HepG2 (cell line): ENCODE data around the gene AGAP3. TPM values are rescaled to one million over a fixed set of nuclear protein-coding genes. Genes with fewer than 3 reads are reported as not detected.

ENCODE experiments used
- DNMT1 ChIP-seq: sonication (generic); formaldehyde crosslinking; IDR thresholded peaks from 2 replicates; pipeline ENCODE4 v1.5.1; 2020; ENCODE audit warnings: mild to moderate bottlenecking, missing genetic modification reagents
- EP300 ChIP-seq, 3 experiments: sonication (generic) in 1 of 3; formaldehyde crosslinking in 1 of 3; IDR thresholded peaks; 2 replicates each; pipeline versions ENCODE4 v1.5.1 to v1.6.1; 2011 to 2020; ENCODE audit warnings: low read depth in 2 of 3, low read length in 2 of 3, borderline replicate concordance in 1 of 3, improper control_type of control experiment in 1 of 3, mild to moderate bottlenecking in 1 of 3, missing genetic modification reagents in 1 of 3, moderate library complexity in 1 of 3
- GZF1 ChIP-seq: sonication (generic); formaldehyde crosslinking; IDR thresholded peaks from 2 replicates; pipeline ENCODE4 v1.5.1; 2020; ENCODE audit warnings: mild to moderate bottlenecking, missing genetic modification reagents
- HNRNPUL1 ChIP-seq: fragments of 200-400 bp; formaldehyde crosslinking; IDR thresholded peaks from 2 replicates; pipeline ENCODE4 v1.6.1; 2017; ENCODE audit warnings: low read depth, mild to moderate bottlenecking, low read length, moderate library complexity
- MBD4 ChIP-seq: IDR thresholded peaks from 2 replicates; pipeline ENCODE4 v1.6.1; 2012; ENCODE audit warnings: low read length, inconsistent platforms, borderline replicate concordance
- MXD4 ChIP-seq: IDR thresholded peaks from 2 replicates; pipeline ENCODE4 v1.6.1; 2016; ENCODE audit warnings: mild to moderate bottlenecking, missing biosample characterization, missing genetic modification reagents
- NFIC ChIP-seq: IDR thresholded peaks from 2 replicates; pipeline ENCODE4 v1.6.1; 2012; ENCODE audit warnings: mild to moderate bottlenecking, low read length, inconsistent platforms
- PCBP1 ChIP-seq: fragments of 200-400 bp; formaldehyde crosslinking; IDR thresholded peaks from 2 replicates; pipeline ENCODE4 v1.6.1; 2017; ENCODE audit warnings: mild to moderate bottlenecking, low read depth, low read length, borderline replicate concordance
- PCBP2 ChIP-seq: fragments of 200-400 bp; formaldehyde crosslinking; optimal IDR thresholded peaks from 2 replicates; pipeline ENCODE3; 2018; ENCODE audit warnings: low read length, low read depth; ENCODE audit not compliant: poor library complexity, severe bottlenecking
- RXRB ChIP-seq: IDR thresholded peaks from 2 replicates; pipeline ENCODE4 v1.6.1; 2016; ENCODE audit warnings: borderline replicate concordance, missing genetic modification reagents, missing compliant biosample characterization
- SRSF4 ChIP-seq: fragments of 200-400 bp; formaldehyde crosslinking; IDR thresholded peaks from one replicate; pipeline ENCODE4 v1.6.1; 2018; ENCODE audit warnings: mild to moderate bottlenecking, low read depth, low read length, moderate library complexity; ENCODE audit not compliant: poor library complexity, severe bottlenecking
- ZC3H4 ChIP-seq: sonication (generic); formaldehyde crosslinking; IDR thresholded peaks from 2 replicates; pipeline ENCODE4 v1.4.0; 2020; ENCODE audit warnings: missing genetic modification reagents, borderline replicate concordance
- ZIK1 ChIP-seq: sonication (generic); formaldehyde crosslinking; IDR thresholded peaks from 2 replicates; pipeline ENCODE4 v1.5.0; 2020; ENCODE audit warnings: mild to moderate bottlenecking, low read depth, missing genetic modification reagents, borderline replicate concordance
- ZNF101 ChIP-seq: sonication (generic); formaldehyde crosslinking; IDR thresholded peaks from 2 replicates; pipeline ENCODE4 v1.4.0; 2020; ENCODE audit warnings: mild to moderate bottlenecking, low read depth, missing genetic modification reagents, borderline replicate concordance
- ZNF274 ChIP-seq: sonication (generic); formaldehyde crosslinking; IDR thresholded peaks from 2 replicates; pipeline ENCODE4 v1.5.1; 2020; ENCODE audit warnings: mild to moderate bottlenecking, missing genetic modification reagents
- ZNF282 ChIP-seq: fragments of 450-650 bp; IDR thresholded peaks from 2 replicates; pipeline ENCODE4 v1.6.1; 2018; ENCODE audit not compliant: partially characterized antibody
- ZNF350 ChIP-seq: sonication (generic); formaldehyde crosslinking; IDR thresholded peaks from 2 replicates; pipeline ENCODE4 v1.4.0; 2020; ENCODE audit warnings: mild to moderate bottlenecking, low read depth, missing genetic modification reagents, borderline replicate concordance
- ZNF460 ChIP-seq: sonication (generic); formaldehyde crosslinking; IDR thresholded peaks from 2 replicates; pipeline ENCODE4 v1.5.1; 2020; ENCODE audit warnings: missing genetic modification reagents, mild to moderate bottlenecking, borderline replicate concordance
- ZNF879 ChIP-seq: sonication (generic); formaldehyde crosslinking; IDR thresholded peaks from 2 replicates; pipeline ENCODE4 v1.8.1; 2023; ENCODE audit warnings: missing genetic modification reagents
- polyA plus RNA-seq, 8 experiments: library from polyadenylated mRNA; depleted of rRNA in 3 of 8; stranded (reverse) in 7 of 8; unstranded in 1 of 8; fragments of >200 nt; fragmentation: Illumina TruSeq in 4 of 8; extraction: Trizol in 4 of 8; gene quantifications; 2 replicates each; pipeline versions ENCODE4 v1.2.1 to v1.2.3, GENCODE V29; 2011 to 2016; ENCODE audit warnings: low read depth in 4 of 8, missing spikeins in 1 of 8, mixed read lengths in 1 of 8; ENCODE audit not compliant: insufficient read depth in 1 of 8
- total RNA-seq, 5 experiments: library from RNA; depleted of rRNA; stranded (reverse); fragments of >200 nt; fragmentation: Illumina TruSeq; extraction: Trizol; gene quantifications; 2 replicates each; pipeline ENCODE4 v1.2.3, GENCODE V29; 2016; ENCODE audit warnings: low read depth in 1 of 5
- TF ChIP-seq, protein P1 (sequence below): sonication (generic); formaldehyde crosslinking; IDR thresholded peaks from 2 replicates; pipeline ENCODE4 v1.4.0; 2020; ENCODE audit warnings: missing genetic modification reagents
- TF ChIP-seq, protein P2 (sequence below): sonication (generic); formaldehyde crosslinking; conservative IDR thresholded peaks from 2 replicates; pipeline ENCODE4 v1.8.0; 2022; ENCODE audit warnings: low read depth, missing genetic modification reagents
- TF ChIP-seq, protein P3 (sequence below): sonication (generic); formaldehyde crosslinking; conservative IDR thresholded peaks from 2 replicates; pipeline ENCODE4 v1.4.0; 2020; ENCODE audit warnings: missing genetic modification reagents

AGAP3 gene
- total and polyA plus RNA-seq, 2 of the 13 experiments (the other 11 are each of a cell fraction or from before 2014, with no cell fraction given): 31.3 to 61.4 TPM

DNA sequence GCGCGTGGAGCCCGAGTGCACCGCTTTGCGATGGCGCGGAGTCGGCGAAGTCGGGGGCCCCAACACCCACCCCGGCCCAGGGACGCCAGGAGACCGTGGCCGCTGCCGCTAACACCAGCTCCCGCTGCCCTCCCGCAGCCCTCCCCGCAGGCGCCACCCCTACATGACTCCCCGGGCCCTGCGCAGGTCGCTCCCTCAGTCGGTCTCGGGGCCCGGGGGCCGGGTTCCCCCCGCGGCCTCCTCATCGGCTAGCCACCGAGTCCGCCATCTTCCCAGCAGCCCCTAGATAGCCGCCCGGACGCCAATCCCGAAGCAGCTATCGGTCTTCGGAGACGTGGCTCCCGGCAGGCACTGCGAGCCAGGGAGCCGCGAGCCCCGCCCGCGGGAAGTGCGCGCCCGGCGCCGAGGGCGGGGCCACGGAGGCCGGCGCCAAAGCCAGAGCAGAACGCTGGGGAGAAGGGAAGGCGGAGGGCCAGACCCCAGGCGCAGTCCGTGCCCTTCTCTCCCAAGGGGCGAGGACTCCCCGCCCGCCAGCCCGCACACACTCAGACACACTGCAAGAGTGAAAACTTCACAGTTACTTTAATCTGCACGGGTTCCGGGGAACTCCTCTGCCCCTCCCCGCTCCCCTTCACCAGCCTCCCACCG is 5.6 kb upstream of the AGAP3 start, which contains the start of gene FASTK (continued):
- TF ChIP-seq ZNF460 (CRISPR knock-in tag) (no peak), NFIC (no peak), MXD4 (CRISPR knock-in tag) (no peak), DNMT1 (CRISPR knock-in tag) (no peak), ZNF350 (peak; percentile 62; the same call in 1 of the 2 replicates), HNRNPUL1 (0 out of 2 replicates have a peak, but pooled peaks have one; percentile 36), ZNF101 (CRISPR knock-in tag) (no peak), EP300 (IDR thresholded peaks at IDR 0.05; ENCODE audit: low read depth in 2 of 2, low read length in 2 of 2) (peak in 1 of 2 experiments; percentile 20; a peak in 1 of 4 replicates), EP300 (CRISPR knock-in tag; IDR thresholded peaks at IDR 0.05; ENCODE audit: borderline replicate concordance) (no peak), SRSF4 (no peak), ZC3H4 (CRISPR knock-in tag) (no peak), ZNF879 (no peak), MBD4 (no peak), ZIK1 (CRISPR knock-in tag) (no peak), ZNF274 (CRISPR knock-in tag) (peak; percentile 89), PCBP2 (no peak), PCBP1 (no peak), ZNF282 (no peak), GZF1 (CRISPR knock-in tag) (peak; percentile 66; the same call in 1 of the 2 replicates), RXRB (CRISPR knock-in tag) (no peak)
- TF ChIP-seq, protein P1, sequence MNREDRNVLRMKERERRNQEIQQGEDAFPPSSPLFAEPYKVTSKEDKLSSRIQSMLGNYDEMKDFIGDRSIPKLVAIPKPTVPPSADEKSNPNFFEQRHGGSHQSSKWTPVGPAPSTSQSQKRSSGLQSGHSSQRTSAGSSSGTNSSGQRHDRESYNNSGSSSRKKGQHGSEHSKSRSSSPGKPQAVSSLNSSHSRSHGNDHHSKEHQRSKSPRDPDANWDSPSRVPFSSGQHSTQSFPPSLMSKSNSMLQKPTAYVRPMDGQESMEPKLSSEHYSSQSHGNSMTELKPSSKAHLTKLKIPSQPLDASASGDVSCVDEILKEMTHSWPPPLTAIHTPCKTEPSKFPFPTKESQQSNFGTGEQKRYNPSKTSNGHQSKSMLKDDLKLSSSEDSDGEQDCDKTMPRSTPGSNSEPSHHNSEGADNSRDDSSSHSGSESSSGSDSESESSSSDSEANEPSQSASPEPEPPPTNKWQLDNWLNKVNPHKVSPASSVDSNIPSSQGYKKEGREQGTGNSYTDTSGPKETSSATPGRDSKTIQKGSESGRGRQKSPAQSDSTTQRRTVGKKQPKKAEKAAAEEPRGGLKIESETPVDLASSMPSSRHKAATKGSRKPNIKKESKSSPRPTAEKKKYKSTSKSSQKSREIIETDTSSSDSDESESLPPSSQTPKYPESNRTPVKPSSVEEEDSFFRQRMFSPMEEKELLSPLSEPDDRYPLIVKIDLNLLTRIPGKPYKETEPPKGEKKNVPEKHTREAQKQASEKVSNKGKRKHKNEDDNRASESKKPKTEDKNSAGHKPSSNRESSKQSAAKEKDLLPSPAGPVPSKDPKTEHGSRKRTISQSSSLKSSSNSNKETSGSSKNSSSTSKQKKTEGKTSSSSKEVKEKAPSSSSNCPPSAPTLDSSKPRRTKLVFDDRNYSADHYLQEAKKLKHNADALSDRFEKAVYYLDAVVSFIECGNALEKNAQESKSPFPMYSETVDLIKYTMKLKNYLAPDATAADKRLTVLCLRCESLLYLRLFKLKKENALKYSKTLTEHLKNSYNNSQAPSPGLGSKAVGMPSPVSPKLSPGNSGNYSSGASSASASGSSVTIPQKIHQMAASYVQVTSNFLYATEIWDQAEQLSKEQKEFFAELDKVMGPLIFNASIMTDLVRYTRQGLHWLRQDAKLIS: no peak; the same call in 1 of the 2 replicates
- TF ChIP-seq, protein P2, sequence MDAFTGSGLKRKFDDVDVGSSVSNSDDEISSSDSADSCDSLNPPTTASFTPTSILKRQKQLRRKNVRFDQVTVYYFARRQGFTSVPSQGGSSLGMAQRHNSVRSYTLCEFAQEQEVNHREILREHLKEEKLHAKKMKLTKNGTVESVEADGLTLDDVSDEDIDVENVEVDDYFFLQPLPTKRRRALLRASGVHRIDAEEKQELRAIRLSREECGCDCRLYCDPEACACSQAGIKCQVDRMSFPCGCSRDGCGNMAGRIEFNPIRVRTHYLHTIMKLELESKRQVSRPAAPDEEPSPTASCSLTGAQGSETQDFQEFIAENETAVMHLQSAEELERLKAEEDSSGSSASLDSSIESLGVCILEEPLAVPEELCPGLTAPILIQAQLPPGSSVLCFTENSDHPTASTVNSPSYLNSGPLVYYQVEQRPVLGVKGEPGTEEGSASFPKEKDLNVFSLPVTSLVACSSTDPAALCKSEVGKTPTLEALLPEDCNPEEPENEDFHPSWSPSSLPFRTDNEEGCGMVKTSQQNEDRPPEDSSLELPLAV: no peak
- TF ChIP-seq, protein P3, sequence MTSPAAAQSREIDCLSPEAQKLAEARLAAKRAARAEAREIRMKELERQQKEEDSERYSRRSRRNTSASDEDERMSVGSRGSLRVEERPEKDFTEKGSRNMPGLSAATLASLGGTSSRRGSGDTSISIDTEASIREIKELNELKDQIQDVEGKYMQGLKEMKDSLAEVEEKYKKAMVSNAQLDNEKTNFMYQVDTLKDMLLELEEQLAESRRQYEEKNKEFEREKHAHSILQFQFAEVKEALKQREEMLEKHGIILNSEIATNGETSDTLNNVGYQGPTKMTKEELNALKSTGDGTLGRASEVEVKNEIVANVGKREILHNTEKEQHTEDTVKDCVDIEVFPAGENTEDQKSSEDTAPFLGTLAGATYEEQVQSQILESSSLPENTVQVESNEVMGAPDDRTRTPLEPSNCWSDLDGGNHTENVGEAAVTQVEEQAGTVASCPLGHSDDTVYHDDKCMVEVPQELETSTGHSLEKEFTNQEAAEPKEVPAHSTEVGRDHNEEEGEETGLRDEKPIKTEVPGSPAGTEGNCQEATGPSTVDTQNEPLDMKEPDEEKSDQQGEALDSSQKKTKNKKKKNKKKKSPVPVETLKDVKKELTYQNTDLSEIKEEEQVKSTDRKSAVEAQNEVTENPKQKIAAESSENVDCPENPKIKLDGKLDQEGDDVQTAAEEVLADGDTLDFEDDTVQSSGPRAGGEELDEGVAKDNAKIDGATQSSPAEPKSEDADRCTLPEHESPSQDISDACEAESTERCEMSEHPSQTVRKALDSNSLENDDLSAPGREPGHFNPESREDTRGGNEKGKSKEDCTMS (CRISPR knock-in tag): no peak
